Hair follicular keratinocyte (primary cell): ENCODE results near the gene TLX1. TPM values are rescaled to one million over a fixed set of nuclear protein-coding genes. Genes with fewer than 3 reads are reported as not detected.

Source experiments
- total RNA-seq: library from RNA; depleted of rRNA; stranded (reverse); fragments of >200 nt; gene quantifications from 2 replicates; pipeline ENCODE4 v1.2.3, GENCODE V29; 2015

The TLX1 gene
- not detected in 2 replicates for total RNA-seq

DNA sequence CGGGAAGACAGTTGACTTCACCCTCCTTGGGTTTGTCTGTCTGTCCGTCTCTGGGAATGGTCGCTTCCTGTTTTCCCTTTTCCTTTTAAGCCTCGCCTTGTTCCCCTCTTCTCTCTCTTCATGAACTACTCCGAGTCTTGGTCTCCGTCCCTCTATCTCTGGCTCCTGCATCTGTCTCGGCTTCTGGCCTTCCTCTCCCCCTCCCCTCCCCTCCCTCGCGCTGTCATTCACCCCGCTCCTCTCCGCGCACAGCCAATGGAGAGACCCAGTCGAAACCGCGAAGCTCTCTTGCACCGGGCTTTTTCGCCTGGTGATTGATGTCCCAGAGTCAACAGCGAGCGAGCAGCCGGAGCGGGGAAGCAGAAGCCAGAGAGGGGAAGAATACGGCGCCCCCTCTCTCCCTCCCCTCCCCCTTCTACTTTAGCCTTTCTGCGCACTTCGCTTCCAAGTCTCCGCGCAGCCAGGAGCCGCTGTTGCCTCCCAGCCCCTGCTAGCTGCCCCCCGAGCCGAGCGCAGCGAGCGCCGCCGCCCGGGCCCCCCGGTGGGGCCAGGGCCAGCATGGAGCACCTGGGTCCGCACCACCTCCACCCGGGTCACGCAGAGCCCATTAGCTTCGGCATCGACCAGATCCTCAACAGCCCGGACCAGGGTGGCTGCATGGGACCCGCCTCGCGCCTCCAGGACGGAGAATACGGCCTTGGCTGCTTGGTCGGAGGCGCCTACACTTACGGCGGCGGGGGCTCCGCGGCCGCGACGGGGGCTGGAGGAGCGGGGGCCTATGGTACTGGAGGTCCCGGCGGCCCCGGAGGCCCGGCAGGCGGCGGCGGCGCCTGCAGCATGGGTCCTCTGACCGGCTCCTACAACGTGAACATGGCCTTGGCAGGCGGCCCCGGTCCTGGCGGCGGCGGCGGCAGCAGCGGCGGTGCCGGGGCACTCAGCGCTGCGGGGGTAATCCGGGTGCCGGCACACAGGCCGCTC is at the start of gene TLX1:
TLX1 (plus strand) TSS at position 317 of the 978 bp plus-strand sequence; CDS start at position 559, 242 bp downstream.

Other genes with a start within 250 kb of the TLX1 start
- 6.9 and 10.1 TPM in 2 replicates for gene SLF2, start 218.3 kb upstream of the TLX1 start, total RNA-seq
- 0.70 and 2.1 TPM in 2 replicates for gene SEMA4G, start 161.8 kb upstream of the TLX1 start, total RNA-seq
- gene MRPL43, start 143.8 kb upstream of the TLX1 start, total RNA-seq = 89.3 and 104 TPM in 2 replicates
- gene TWNK, start 143.8 kb upstream of the TLX1 start, total RNA-seq = 6.4 and 14.4 TPM in 2 replicates
- 45.0 and 52.0 TPM in 2 replicates for gene LZTS2, start 131.5 kb upstream of the TLX1 start, total RNA-seq
- gene PDZD7, start 100.2 kb upstream of the TLX1 start, total RNA-seq = 0.23 and 0.94 TPM in 2 replicates
- 24.3 and 52.7 TPM in 2 replicates for gene SFXN3, start 100.1 kb upstream of the TLX1 start, total RNA-seq
- 0.15 and 0.23 TPM in 2 replicates for gene KAZALD1, start 69.3 kb upstream of the TLX1 start, total RNA-seq
- gene LBX1, start 98.2 kb downstream of the TLX1 start, total RNA-seq = not detected in 2 replicates
- 5.6 and 8.4 TPM in 2 replicates for gene BTRC, start 222.9 kb downstream of the TLX1 start, total RNA-seq